Measurements from ENCODE around the gene CAMTA1. TPM values are rescaled to one million over a fixed set of nuclear protein-coding genes. Genes with fewer than 3 reads are reported as not detected.

The CAMTA1 gene
- polyA plus RNA-seq, 1 experiment = 64.9 TPM

GRCh38 chr1:7198664-7199063 is 413.4 kb downstream of the CAMTA1 start:
- Histone ChIP-seq H3K9me3 (ENCODE audit: control insufficient read depth, insufficient read depth, low read length) (no peaks in the 10 kb centered on the region; the same call in 1 of the 2 replicates), H3K4me3 (ENCODE audit: low read depth, low read length) (no peak overlapping the region), H3K27ac (ENCODE audit: low read depth, low read length) (no peak overlapping the region), H3K27me3 (ENCODE audit: control insufficient read depth, insufficient read depth, low read length) (no peaks in the 10 kb centered on the region)
- POLR2A ChIA-PET = no interaction called here
- CTCF ChIA-PET = no interaction called here
- DNase-seq (ENCODE audit: low read depth, low spot score) = no peak
- TF ChIP-seq CTCF (IDR thresholded peaks at IDR 0.05; ENCODE audit: low read depth, low read length) = no peak

GRCh38 chr1:7199077-7199779 is 414.0 kb downstream of the CAMTA1 start:
- ChIA-PET CTCF (interaction anchor here (1.0 kb wide), 1 partner anchor 157 kb away, joined by 3 read pairs; no protein-coding TSS in a partner anchor), POLR2A (no interaction called here)
- no peak overlapping the region for H3K4me3 ChIP-seq (ENCODE audit: low read depth, low read length)
- no peaks in the 10 kb centered on the region for H3K27me3 ChIP-seq (ENCODE audit: control insufficient read depth, insufficient read depth, low read length)
- TF ChIP-seq CTCF (IDR thresholded peaks at IDR 0.05; ENCODE audit: low read depth, low read length) = no peak
- H3K27ac ChIP-seq (ENCODE audit: low read depth, low read length) = no peak overlapping the region
- H3K9me3 ChIP-seq (ENCODE audit: control insufficient read depth, insufficient read depth, low read length) = no peaks in the 10 kb centered on the region; the same call in 1 of the 2 replicates
- no peak for DNase-seq (ENCODE audit: low read depth, low spot score)

- DNase-seq (ENCODE audit: low read depth, low spot score) = no peak
- peak; percentile 63 for TF ChIP-seq CTCF (IDR thresholded peaks at IDR 0.05; ENCODE audit: low read depth, low read length)
- Histone ChIP-seq H3K27me3 (ENCODE audit: control insufficient read depth, insufficient read depth, low read length) (no peaks in the 10 kb centered on the region), H3K27ac (ENCODE audit: low read depth, low read length) (peak overlapping the region; percentile 11), H3K4me3 (ENCODE audit: low read depth, low read length) (no peak overlapping the region), H3K9me3 (ENCODE audit: control insufficient read depth, insufficient read depth, low read length) (no peaks in the 10 kb centered on the region)
- CTCF ChIA-PET = interaction anchor here (0.5 to 1.8 kb wide), 7 partner anchors 138 to 506 kb away, joined by 3 to 15 read pairs (median 3); no protein-coding TSS in a partner anchor
- POLR2A ChIA-PET = no interaction called here
Observed at GRCh38 chr1:7207875-7208646, 422.8 kb downstream of the CAMTA1 start.

- no peak overlapping the region for H3K27ac ChIP-seq (ENCODE audit: low read depth, low read length)
- no peak for DNase-seq (ENCODE audit: low read depth, low spot score)
- no peaks in the 10 kb centered on the region for H3K9me3 ChIP-seq (ENCODE audit: control insufficient read depth, insufficient read depth, low read length)
- no peak overlapping the region for H3K4me3 ChIP-seq (ENCODE audit: low read depth, low read length)
- no peak for TF ChIP-seq CTCF (IDR thresholded peaks at IDR 0.05; ENCODE audit: low read depth, low read length)
- H3K27me3 ChIP-seq (ENCODE audit: control insufficient read depth, insufficient read depth, low read length) = no peaks in the 10 kb centered on the region
- ChIA-PET POLR2A (no interaction called here), CTCF (interaction anchor here (0.5 to 1.8 kb wide), 6 partner anchors 139 to 507 kb away, joined by 3 to 15 read pairs (median 4); no protein-coding TSS in a partner anchor)
Observed at GRCh38 chr1:7208647-7209180, 423.5 kb downstream of the CAMTA1 start.

- no peaks in the 10 kb centered on the region for H3K27me3 ChIP-seq (ENCODE audit: control insufficient read depth, insufficient read depth, low read length)
- no peak overlapping the region for H3K4me3 ChIP-seq (ENCODE audit: low read depth, low read length)
- no peak overlapping the region for H3K27ac ChIP-seq (ENCODE audit: low read depth, low read length)
- no peak for TF ChIP-seq CTCF (IDR thresholded peaks at IDR 0.05; ENCODE audit: low read depth, low read length)
- ChIA-PET CTCF (no interaction called here), POLR2A (no interaction called here)
- DNase-seq (ENCODE audit: low read depth, low spot score) = no peak
- no peaks in the 10 kb centered on the region for H3K9me3 ChIP-seq (ENCODE audit: control insufficient read depth, insufficient read depth, low read length)
Observed at GRCh38 chr1:7209336-7209735, 424.1 kb downstream of the CAMTA1 start.
